Thymus (tissue), 11 donors: ENCODE data around the gene RCBTB2. TPM values are rescaled to one million over a fixed set of nuclear protein-coding genes. Genes with fewer than 3 reads are reported as not detected.
A peak's percentile ranks its signal among the peaks of the same experiment; 100 is the strongest.

Experiments
- DNase-seq, 9 donors: peaks; one replicate each; pipeline ENCODE4 v3.0.0-alpha.2; 2013; ENCODE audit warnings: low spot score in 9 of 9, low read depth in 6 of 9, missing footprints in 1 of 9
- H3K27ac ChIP-seq, 2 donors: one replicate each; pipeline ENCODE4 v1.5.1; 2013; ENCODE audit warnings: control low read depth in 1 of 2, low read depth in 1 of 2, low read length in 1 of 2, mild to moderate bottlenecking in 1 of 2, moderate library complexity in 1 of 2
- H3K27me3 ChIP-seq, 2 donors: one replicate each; pipeline ENCODE4 v1.5.1; 2013; ENCODE audit warnings: low read length in 1 of 2; ENCODE audit not compliant: control insufficient read depth in 2 of 2, insufficient read depth in 1 of 2
- H3K36me3 ChIP-seq, 2 donors: one replicate each; pipeline ENCODE4 v1.5.1; 2013; ENCODE audit warnings: low read length in 1 of 2, mild to moderate bottlenecking in 1 of 2, moderate library complexity in 1 of 2; ENCODE audit not compliant: control insufficient read depth in 2 of 2, insufficient read depth in 2 of 2
- H3K4me1 ChIP-seq, 2 donors: one replicate each; pipeline ENCODE4 v1.5.1; 2013; ENCODE audit warnings: low read length in 2 of 2; ENCODE audit not compliant: control insufficient read depth in 2 of 2, insufficient read depth in 2 of 2
- H3K4me3 ChIP-seq, 2 donors: one replicate each; pipeline ENCODE4 v1.5.1; 2013; ENCODE audit warnings: low read length in 2 of 2, control low read depth in 1 of 2, mild to moderate bottlenecking in 1 of 2
- H3K9me3 ChIP-seq, 2 donors: one replicate each; pipeline ENCODE4 v1.5.1; 2013; ENCODE audit warnings: low read length in 1 of 2, mild to moderate bottlenecking in 1 of 2; ENCODE audit not compliant: control insufficient read depth in 2 of 2, insufficient read depth in 1 of 2
- WGBS: extraction: QIAGEN DNeasy Blood & Tissue Kit; methylation state at CpG from one replicate; pipeline ENCODE4 v1.1.7; 2013; 5-methylcytosine and 5-hydroxymethylcytosine counted together
- polyA plus RNA-seq: library from polyadenylated mRNA; stranded (reverse); fragments of 200-250 nt; gene quantifications from one replicate; pipeline ENCODE4 v1.2.3, GENCODE V29; 2013
- total RNA-seq: library from RNA; stranded (reverse); fragments of 120-200 nt; gene quantifications from one replicate; pipeline ENCODE4 v1.2.4, GENCODE V29; 2013
- donor health status: healthy.

RCBTB2 gene
- total and polyA plus RNA-seq, 2 donors: 16.7 to 34.8 TPM

- Histone ChIP-seq H3K27ac (no peak overlapping the region), H3K36me3 (no peaks in the 10 kb centered on the region), H3K4me3 (no peak overlapping the region), H3K4me1 (no peaks in the 10 kb centered on the region), H3K27me3 (no peaks in the 10 kb centered on the region), H3K9me3 (peaks cover 3 to 16% of the 10 kb centered on the region in 2 donors)
- no peak for DNase-seq
Observed at GRCh38 chr13:48555441-48555840, 22.6 kb upstream of the RCBTB2 start.

GRCh38 chr13:48551329-48551728 is 18.4 kb upstream of the RCBTB2 start:
- Histone ChIP-seq H3K4me1 (no peaks in the 10 kb centered on the region), H3K27me3 (no peaks in the 10 kb centered on the region), H3K27ac (no peak overlapping the region), H3K4me3 (no peak overlapping the region), H3K36me3 (no peaks in the 10 kb centered on the region), H3K9me3 (peaks cover 3 to 18% of the 10 kb centered on the region in 2 donors)
- WGBS: 98% methylated on average over 1 of the region's 1 CpG
- DNase-seq: no peak

DNA sequence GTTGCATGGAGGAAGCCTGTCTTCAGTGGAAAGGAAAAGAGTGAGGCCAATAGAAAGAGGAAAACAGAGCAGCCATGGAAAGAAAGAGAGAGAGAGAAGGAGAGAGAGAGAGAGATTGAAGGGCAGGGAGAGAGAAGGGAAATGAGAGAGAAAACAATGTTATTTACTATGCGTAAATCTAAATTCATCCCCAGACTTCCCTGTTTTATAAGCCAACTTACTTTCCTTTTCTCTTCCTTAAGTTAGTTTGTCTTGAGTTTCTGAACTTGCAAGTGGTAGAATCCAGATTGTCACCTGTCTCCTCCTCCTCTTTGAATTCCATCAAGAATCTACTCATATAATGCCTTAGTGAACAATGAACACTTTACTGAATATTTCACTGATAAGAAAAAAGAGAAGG is 16.8 kb upstream of the RCBTB2 start:
- Histone ChIP-seq H3K9me3 (peaks cover 3 to 18% of the 10 kb centered on the region in 2 donors), H3K27ac (no peak overlapping the region)

GRCh38 chr13:48547663-48548092 is 14.8 kb upstream of the RCBTB2 start:
- 93% methylated on average over 4 of the region's 4 CpGs for WGBS

More for the DNA sequence above, 16.8 kb upstream of the RCBTB2 start:
- no peak for DNase-seq
- WGBS: 98% methylated on average over 1 of the region's 1 CpG
- H3K4me1 ChIP-seq: no peaks in the 10 kb centered on the region
- H3K27me3 ChIP-seq: no peaks in the 10 kb centered on the region
- H3K36me3 ChIP-seq: no peaks in the 10 kb centered on the region
- no peak overlapping the region for H3K4me3 ChIP-seq

DNA sequence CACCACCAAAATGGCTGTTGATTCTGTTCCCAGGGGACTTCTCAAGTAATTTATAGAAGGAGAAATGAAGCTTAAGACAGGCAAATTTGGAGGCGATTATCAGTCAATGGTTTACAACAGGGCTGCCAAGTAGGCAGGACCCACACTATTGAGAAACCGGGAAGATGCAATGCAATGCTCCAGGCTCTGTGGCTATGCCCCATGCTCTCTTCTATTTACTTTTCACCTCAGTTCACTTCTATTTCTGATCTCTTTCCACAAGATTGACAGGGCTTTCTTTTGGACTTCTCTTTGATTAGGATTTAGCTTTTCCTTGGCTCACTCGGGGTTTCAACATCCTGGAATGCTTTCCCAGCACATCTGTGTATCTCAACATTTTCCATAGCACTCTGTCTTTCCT is 12.7 kb upstream of the RCBTB2 start:
- WGBS: 99% methylated on average over 3 of the region's 3 CpGs
- Histone ChIP-seq H3K4me1 (peaks cover 3 to 10% of the 10 kb centered on the region in 2 donors), H3K9me3 (peaks cover 0 to 3% of the 10 kb centered on the region in 2 donors), H3K36me3 (no peaks in the 10 kb centered on the region), H3K4me3 (no peak overlapping the region), H3K27me3 (no peaks in the 10 kb centered on the region), H3K27ac (no peak overlapping the region)
- no peak for DNase-seq

More at GRCh38 chr13:48547663-48548092, 14.8 kb upstream of the RCBTB2 start:
- Histone ChIP-seq H3K9me3 (peaks cover 3 to 18% of the 10 kb centered on the region in 2 donors), H3K4me1 (peaks cover 2% of the 10 kb centered on the region in 2 donors), H3K27ac (no peak overlapping the region), H3K4me3 (no peak overlapping the region), H3K36me3 (no peaks in the 10 kb centered on the region), H3K27me3 (no peaks in the 10 kb centered on the region)
- DNase-seq: no peak

- peak overlapping the region in 1 of 2 donors; percentile 38 for H3K27ac ChIP-seq
- H3K9me3 ChIP-seq: no peaks in the 10 kb centered on the region
- no peaks in the 10 kb centered on the region for H3K36me3 ChIP-seq
- DNase-seq: peak in 2 of 9 donors; percentile 28 to 56
- no peaks in the 10 kb centered on the region for H3K27me3 ChIP-seq
- H3K4me3 ChIP-seq: no peak overlapping the region
- peaks cover 3 to 10% of the 10 kb centered on the region in 2 donors for H3K4me1 ChIP-seq
- 18% methylated on average over 11 of the region's 11 CpGs for WGBS
Observed at GRCh38 chr13:48542581-48543341, 9.9 kb upstream of the RCBTB2 start.

- H3K9me3 ChIP-seq: no peaks in the 10 kb centered on the region
- WGBS: 98% methylated on average over 4 of the region's 4 CpGs
- DNase-seq: no peak
- H3K4me3 ChIP-seq: no peak overlapping the region
- peaks cover 3 to 10% of the 10 kb centered on the region in 2 donors for H3K4me1 ChIP-seq
- H3K27ac ChIP-seq: peak overlapping the region in 1 of 2 donors; percentile 38
- no peaks in the 10 kb centered on the region for H3K36me3 ChIP-seq
- no peaks in the 10 kb centered on the region for H3K27me3 ChIP-seq
Observed at GRCh38 chr13:48542138-48542537, 9.3 kb upstream of the RCBTB2 start.

DNA sequence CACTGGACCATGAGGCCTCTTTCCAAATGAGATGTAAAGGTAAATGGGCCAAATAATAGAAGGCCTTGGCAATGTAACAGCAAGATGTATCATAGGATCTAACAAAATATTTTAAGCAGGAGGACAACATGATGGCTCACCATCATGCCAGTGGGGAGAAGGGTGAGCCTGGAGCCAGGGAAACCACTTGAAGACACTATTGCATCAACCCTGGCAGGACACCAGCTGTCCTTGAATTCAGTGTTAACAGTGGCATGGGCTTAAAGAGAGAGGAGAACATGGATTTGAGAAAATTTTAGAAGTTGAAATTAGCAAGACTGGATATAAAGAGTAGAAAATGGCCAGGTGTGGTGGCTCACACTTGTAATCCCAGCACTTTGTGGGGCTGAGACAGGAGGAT is 6.7 kb upstream of the RCBTB2 start:
- Histone ChIP-seq H3K9me3 (no peaks in the 10 kb centered on the region), H3K36me3 (no peaks in the 10 kb centered on the region), H3K27ac (no peak overlapping the region), H3K27me3 (no peaks in the 10 kb centered on the region), H3K4me1 (peaks cover 3 to 10% of the 10 kb centered on the region in 2 donors), H3K4me3 (no peak overlapping the region)
- no peak for DNase-seq

GRCh38 chr13:48536621-48537250 is 3.9 kb upstream of the RCBTB2 start:
- no peaks in the 10 kb centered on the region for H3K27me3 ChIP-seq
- peaks cover 5 to 16% of the 10 kb centered on the region in 2 donors for H3K4me1 ChIP-seq
- WGBS: 96% methylated on average over 5 of the region's 5 CpGs
- H3K27ac ChIP-seq: no peak overlapping the region
- no peak overlapping the region for H3K4me3 ChIP-seq
- DNase-seq: no peak
- H3K9me3 ChIP-seq: no peaks in the 10 kb centered on the region
- H3K36me3 ChIP-seq: no peaks in the 10 kb centered on the region
